Activated T-cell treated with anti-CD3 and anti-CD28 coated beads for 48 hours (primary cell): ENCODE results near the gene IQGAP2.
"Not testable (repeated sequence)": the region's sequence is repeated elsewhere in the genome, so short reads cannot be mapped to it uniquely, and the experiment has no call there.

Source experiments
- DNase-seq: peaks from one replicate; pipeline ENCODE4 v3.0.0-alpha.2; 2020; ENCODE audit warnings: low read depth

Gene IQGAP2

DNA sequence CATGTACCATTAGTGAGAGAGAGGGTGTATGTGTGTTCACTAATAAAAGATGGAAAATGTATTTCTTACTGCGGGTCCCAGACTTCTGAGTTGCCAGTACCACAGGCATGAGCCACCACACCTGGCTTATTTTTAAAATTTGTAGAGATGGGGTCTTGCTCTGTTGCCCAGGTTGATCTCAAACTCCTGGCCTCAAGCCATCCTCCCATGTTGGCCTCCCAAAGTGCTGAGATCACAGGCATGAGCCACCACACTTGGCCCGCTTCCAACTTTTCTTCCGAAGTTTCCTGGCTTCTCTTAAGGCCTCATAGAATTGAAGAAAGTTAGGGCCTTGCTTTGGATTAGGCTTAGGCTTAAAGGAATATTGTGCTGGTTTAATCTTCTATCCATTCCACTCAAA, 260.5 kb downstream of the IQGAP2 start:
- DNase-seq: no peak

DNA sequence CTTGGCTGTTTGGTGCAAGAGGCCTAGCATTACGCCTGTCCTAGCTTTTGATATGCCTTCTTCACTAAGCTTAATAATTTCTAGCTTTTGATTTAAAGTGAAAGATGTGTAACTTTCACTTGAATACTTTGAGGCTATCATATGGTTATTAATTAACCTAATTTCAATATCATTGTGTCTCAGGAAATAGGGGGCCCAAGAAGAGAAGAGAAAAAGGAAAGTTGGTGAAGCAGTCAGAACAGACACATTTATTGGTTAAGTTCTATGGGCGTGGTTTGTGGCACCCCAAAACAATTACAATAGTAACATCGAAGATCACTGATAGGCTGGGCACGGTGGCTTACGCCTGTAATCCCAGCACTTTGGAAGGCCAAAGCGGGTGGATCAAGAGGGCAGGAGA, 261.0 kb downstream of the IQGAP2 start:
- no peak for DNase-seq

DNA sequence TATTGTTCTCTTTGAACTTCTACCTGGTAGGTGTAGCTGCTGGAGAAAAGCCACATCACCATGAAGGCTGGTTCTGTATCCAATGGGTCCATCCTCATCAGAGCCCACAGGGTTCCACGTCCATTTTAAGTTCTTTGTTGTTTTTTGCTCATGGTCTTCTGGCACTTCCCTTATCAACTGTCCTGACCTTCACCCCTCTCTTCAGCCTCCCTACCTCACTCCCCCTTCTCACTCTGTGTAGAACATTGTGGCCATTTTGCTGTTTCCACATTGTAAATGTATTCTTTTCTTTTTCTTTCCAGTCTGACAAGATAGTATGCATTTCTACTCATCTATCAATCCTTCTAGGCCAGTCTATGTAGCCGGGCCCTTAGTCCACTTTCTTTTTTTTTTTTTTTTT, 264.4 kb downstream of the IQGAP2 start:
- DNase-seq: no peak

DNA sequence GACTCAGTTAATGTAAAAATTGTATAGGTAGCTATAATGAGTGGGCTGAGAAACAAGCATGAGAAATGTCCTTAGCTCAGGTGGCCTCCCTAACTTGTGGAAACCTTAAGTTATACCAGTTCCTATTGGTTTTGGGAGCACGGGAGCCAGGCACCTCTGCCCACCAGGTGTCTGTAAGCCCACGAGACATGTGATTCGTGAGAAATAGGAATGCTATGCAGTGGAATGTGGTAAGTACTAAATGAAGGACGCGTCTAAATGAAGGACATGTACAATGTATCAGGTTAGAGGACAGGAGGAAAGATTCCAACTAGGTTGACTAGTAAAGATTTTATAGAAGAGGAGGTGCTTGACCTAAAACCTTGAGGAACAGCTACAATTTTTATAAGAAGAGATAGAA, 266.2 kb downstream of the IQGAP2 start:
- DNase-seq: no peak

DNA sequence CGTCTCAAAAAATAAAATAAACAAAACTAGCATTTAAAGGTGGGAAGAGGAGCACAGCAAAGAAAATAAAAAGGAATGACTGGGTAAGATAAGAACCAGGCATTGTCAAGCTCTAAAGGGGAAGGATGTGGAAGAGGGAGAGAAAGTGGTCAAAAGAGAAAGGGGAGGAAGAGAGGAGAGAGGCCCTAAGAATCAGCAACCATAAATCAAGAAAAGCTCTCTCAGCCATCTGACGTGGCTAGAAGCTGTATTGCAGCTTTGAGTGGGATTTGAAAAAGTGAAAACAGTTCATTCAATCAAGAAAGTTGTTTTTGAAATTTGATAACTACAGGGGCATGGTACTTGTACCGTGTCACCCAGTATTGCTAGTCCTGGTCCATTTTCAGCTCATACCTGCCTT, 267.4 kb downstream of the IQGAP2 start:
- no peak for DNase-seq

DNA sequence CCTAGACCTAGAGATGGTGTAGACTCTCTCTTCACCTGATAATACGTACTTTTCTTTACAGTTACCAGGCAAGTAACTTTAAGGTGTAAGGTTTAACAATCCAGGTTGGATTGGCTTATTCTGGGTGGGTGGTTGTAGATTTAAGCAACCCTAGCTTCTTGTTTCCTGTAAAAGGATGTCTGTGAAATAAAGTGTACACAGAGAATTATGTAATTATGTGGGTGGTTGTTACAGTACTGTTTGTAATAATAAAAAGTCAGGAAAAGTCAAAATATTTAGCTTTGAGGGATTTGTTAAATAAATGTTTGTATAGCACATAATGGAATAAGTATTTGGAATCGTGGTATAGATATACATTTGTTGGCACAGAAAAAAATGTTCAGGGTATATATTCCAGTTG, 269.2 kb downstream of the IQGAP2 start:
- DNase-seq: no peak

DNA sequence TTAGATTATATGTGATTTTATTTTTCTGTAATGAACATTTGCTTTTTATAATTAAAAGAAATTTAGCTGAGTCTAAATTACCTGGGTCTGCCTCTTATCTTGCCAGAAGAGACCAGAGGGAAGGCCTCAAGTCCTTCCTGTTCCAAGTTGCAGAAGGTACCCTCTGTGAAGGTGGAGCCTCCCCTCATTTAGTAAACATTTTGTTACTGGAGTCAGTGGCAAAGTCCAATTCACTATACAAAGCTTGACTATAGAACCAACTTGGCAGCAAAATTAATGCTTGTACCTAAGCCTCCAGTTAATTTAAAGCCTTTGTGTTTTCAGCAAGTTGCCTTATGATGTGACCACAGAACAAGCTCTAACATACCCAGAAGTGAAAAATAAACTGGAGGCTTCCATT, 270.0 kb downstream of the IQGAP2 start:
- no peak for DNase-seq

DNA sequence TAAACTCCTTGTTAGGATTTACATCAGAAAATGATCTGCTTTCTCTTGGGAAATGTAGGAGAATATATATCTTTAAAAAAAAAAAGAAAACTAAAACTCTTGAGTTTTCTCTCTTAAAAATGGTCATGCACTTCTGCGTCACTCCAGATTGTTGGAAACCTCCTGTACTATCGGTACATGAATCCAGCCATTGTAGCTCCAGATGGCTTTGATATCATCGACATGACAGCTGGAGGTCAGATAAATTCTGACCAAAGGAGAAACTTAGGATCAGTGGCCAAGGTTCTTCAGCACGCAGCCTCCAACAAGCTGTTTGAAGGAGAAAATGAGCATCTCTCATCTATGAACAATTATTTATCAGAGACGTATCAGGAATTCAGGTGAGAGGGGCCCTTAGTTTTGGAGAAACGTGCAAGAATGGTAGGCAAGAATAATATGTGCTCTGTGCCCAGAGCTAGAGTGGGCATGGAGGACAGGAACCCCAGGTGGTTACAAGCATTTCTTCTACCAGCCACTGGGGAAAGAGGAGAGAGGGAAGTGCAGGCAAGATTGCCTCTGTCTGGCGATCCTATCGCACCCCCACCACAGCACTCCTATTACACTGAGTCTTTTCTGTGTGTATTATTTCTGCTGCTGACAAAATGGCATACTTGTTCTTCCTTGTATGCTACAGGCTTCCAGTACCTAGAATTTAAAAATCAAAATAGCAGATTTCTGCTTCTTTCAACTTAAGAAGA, 271.4 kb downstream of the IQGAP2 start:
- DNase-seq: no peak

DNA sequence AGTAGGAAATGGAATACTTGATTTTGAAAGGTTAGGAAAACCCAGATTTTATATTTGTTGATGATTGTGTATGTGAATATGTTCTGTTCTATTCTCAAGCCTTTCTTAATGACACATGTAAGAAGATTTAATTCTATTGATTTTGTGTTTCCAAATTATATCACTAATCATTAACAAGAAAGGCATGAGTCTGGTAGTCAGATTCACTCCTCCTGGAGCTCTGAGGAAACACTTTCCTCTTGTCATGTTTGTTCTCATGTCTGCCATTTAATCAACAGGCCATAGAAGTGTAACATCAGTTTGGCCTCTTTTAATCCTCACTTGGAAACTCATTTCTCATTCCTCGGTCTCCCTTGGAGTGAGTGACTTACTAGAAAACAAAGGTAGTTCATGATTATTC, 272.3 kb downstream of the IQGAP2 start:
- DNase-seq: no peak

DNA sequence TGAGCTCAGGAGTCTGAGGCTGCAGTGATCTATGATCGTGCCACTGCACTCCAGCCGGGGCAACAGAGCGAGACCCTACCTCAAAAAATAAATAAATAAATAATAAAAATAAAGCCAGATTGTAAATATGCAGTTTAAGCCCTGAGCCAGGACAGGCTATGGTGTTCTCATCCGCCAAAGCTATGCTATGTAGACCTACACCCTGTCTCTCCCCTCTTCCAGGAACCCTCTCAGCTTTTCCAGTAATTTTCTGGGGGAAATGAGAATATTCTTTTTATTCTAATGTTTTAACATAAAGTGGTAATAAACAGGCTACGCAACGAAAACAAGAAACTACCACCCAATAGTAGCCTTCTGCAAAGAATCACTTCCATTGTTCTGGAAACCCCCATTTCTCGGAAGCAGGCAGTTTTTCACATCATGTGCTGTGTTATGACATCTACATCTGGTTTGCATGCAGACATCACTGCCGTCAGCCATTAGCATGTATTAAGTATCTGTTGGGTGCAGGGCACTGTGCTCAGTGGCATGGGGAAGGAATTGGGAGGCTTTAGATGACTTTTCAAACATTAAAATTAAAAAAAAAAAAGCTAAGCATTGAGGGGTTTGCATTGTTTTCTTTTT, 274.9 kb downstream of the IQGAP2 start:
- no peak for DNase-seq

DNA sequence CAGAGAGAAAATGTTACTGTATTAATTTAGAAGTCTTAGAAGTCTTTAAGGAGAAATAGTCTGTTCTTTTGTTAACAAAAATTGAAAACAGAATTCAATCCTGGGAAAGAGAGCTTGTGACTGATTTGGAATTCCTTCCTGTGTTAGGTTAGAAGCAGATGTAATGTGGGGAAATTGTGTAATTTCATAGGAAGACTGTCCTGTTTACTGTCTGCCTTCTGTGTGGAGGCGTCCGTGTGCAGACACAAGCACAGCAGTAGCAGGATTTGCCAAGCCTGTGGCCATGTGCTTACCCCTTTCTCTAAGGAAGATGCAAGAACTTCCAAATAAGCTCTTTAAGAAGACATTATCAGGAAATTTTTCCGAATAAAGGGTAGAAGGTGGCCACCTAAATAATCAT, 276.1 kb downstream of the IQGAP2 start:
- DNase-seq: no peak

DNA sequence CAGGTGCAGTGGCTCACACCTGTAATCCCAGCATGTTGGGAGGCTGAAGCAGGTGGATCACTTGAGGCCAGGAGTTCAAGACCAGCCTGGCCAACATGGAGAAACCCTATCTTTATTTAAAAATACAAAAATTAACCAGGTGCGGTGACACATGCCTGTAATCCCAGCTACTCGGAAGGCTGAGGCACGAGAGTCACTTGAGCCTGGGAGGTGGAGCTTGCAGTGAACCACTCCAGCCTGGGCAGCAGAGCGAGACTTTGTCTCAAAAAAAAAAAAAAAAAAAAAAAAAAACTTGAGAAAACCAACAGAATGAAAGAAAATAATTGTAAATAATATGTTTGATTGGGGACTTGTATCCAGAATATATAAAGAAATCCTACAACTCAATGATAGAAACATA, 277.7 kb downstream of the IQGAP2 start:
- not testable (repeated sequence) for DNase-seq

DNA sequence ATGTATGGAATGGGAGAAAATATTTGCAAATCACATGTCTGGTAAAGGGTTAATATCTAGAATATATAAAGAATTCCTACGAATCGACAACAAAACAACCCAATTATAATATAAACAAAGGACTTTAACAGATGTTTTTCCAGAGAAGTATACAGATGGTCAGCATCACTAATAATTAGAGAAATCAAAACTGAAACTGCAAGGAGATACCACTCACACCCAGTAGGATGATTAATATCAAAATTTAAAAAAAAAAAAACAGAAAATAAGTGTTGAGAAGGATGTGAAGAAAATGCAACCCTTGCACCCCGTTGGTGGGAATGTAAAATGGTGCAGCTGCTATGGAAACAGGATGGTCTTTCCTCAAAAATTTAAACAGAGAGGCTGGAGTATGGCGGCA, 278.2 kb downstream of the IQGAP2 start:
- no peak for DNase-seq

DNA sequence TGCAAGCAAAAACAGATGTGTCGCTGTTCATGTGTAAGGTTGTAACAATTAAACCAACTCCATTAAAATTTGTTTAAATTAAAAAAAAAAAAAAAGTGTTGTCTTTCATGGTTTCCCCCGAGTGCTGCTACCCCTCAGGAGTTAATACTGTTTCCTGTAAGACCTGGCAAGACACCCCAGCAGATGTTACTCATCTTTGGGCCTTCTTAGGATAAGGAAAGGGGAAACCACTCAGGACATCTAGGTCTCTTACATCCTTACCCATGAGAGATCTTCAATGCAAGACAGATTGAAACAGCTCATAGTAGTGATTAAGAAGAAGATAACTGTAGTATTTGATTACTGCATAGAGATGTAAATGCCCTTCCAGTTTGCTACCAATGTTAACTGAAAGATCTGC, 279.3 kb downstream of the IQGAP2 start:
- DNase-seq: no peak

DNA sequence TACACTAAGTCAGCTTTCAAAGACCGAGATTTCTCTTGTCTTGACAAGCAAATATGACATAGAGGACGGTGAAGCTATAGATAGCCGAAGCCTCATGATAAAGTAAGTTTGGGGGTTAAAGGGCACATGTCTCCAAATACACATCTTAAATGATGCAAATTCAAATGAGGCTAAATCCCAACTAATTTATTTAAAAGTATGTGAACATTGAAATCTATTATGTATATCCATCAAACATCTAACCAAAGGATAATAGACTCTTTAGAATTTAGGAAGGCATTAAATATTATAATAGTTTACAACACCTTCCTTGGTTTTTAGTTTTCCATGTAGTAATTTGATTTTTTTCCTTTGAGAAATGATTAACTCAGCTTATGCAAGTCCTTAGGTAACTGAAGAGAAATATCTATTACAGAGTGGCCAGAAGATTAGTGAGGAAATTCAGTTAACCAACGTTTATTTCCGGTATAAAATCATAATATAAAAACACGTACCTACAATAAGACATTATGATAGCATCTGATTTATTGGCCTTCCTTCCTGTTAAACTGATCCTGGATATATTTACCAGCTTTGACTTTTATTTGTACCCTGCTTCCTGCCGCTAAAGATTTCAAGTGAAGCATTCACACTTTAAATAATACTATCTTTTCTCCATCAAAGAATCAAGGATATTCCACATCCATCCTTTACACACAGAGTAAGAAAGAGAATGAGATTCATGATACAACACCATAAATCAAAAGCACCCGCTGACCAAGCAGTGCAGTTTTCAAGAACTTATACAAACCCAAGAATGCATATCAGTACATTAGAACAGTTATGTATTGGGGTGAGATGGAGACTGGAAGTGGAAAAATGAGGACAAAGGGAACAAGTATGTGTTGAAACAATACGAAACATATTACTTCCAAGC, 281.0 kb downstream of the IQGAP2 start:
- DNase-seq: no peak

DNA sequence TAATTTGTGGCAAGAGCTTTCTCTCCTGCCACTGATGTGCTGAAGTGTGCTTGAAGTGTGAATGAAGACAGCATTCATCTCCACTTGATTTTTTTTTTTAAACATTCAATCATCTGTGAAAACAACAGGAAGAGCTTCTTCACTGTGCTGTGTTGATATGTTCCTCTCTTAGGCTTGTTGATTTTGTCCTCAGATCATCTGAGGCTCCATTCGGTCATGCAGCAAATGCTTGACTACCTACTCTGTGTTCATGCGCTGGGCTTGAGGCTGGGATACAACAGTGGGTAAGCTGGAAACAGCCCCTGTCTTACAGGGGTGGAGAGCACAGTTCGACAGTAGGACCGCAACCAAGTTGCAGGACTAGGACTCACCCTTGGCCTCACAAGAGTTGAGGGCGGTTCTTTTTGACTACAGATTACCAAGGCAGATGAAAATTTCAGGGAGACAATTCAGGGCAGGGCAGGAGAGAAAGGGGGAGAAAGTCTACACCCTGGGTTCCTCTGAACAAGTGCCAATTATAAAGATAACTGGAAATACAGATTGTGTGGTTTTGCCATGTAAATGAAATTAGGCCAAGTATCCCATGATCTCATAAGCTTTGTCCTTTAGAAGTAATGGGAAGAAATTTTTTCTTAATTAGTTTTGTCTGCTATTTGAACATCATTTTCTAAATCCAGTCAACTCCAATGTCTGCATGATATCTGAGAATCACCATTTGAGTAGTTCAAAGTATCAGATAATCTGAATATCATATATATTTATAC, 281.9 kb downstream of the IQGAP2 start:
- DNase-seq: no peak

DNA sequence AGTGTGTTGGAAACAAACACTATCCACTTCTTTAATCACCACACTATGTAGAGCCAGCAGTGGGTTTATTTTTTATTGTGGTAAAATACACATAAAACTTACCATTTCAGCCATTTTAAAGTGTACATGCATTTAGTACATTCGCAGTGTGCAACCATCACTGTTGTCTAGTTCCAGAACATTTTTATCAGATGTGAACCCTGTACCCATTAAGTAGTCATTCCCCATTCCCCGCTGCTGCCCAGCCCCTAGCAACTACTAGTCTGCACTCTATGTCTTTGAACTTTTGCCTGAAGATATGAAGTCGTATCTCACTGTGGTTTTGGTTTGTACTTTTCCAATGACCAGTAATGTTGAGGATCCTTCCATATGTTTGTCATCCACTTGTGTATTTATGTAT, 282.6 kb downstream of the IQGAP2 start:
- no peak for DNase-seq

DNA sequence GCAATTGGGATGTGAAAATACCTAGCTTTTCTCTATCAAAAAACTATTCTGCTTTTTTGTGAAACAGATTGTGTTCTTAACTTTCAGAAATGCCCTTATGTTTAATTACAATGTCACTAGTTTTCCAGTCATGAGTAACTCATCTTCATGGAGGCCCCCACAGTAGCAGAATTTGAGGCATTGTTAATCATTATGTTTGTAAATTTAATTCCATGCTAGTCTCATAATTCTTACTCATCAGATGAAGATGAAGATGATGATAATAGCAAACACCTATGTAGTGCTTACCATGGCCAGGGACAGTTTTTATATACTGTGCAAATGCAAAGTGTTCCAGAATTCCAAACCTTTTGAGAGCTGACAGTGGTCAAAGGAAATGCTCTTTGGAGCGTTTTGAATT, 285.1 kb downstream of the IQGAP2 start:
- no peak for DNase-seq

DNA sequence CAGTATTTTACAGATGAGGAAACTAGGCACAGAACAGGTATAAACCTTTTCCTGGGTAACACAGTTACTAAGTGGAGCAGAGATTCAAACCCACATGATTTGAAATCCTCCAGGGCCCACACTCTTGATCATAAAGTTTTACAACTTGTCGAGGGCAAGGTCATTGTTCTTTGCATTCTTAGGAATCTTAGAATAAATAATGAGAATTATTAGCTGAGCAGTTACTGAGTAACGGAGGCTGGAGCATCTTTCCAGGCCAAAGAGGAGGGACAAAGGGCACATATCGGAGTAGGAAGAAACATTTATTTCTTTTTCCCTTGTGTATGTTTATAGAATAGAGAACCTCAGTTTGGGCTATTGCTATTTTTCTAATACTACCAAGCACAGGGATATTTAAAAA, 285.8 kb downstream of the IQGAP2 start:
- no peak for DNase-seq

DNA sequence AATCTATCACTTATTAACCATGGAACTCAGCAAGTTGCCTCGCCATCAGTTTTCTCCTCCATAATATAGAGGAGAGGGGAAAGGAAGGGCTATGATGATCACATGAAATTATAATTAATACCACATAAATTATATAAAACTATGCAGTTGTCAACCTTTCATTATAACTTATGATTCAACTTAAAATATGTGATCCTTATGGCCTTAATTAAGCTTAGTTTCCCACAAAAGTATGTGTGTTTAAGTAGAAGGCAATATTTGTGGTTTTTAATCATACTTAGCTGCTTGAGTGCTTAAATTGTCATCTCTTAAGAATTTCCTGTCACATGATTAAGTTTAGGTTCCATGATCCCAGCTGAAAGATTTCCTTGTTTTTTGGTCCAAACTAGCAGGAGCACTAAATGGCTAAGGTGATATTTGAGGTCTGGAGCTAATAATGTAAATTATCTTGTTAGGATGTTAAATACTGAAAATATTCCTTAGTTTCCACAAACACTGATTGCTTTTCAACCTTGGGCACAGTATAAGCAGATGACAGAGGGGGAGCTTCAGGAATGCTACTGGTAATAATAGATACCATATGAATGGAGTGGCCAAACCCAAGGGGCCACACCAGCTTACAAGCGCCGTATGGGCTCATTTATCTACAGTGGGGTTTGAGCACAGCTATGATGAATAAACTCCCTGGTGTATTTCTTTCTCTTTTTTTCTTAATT, 286.4 kb downstream of the IQGAP2 start:
- DNase-seq: no peak

DNA sequence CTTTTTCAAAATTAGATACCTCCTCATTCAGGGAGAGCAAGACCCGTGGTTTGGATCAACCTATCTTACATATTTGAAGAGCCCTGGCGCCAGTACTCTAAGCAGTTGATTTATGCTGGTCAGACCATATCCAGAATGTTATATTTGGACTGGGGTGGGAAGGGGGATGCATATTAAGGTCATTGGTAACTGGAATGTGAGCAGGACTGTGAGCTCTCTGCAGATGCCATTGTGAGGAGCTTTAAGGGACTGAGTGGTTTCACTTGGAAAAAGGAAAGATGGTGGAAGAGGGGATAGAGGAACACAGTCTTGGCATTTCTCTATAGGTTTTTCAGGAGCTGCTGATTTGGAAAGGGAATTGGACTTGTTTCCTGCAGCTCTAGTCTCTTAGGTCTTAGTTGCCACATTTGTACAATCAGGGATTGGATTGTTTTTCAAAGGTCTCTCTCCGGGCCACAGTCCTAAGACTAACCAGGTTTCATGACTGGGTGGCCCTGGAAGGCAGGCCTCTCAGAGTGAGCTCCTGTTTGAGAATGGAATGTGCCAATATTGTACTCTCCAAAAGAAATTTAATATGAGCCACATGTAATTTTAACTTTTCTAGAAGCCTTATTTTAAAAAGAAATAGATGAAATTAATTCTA, 287.1 kb downstream of the IQGAP2 start:
- no peak for DNase-seq
